ENCODE measurements around the gene HBS1L. TPM values are rescaled to one million over a fixed set of nuclear protein-coding genes. Genes with fewer than 3 reads are reported as not detected.

The HBS1L gene
- total RNA-seq, 5 donors from 2014 or later (not counting 1 experiment from before 2014, with no cell fraction given), result 51.4 to 112 (median 69.7) TPM

- Histone ChIP-seq H3K36me3 (ENCODE audit: control insufficient read depth in 2 of 2, extremely low read depth in 1 of 2, insufficient read depth in 1 of 2, low read length in 1 of 2) (peaks cover 0 to 28% of the 10 kb centered on the region in 2 donors), H3K4me3 (ENCODE audit: control insufficient read depth in 1 of 2, extremely low read depth in 1 of 2, low read length in 1 of 2) (no peak overlapping the region), H3K4me1 (ENCODE audit: control insufficient read depth in 1 of 2, extremely low read depth in 1 of 2, insufficient read depth in 2 of 2, low read length in 2 of 2) (peaks cover 0 to 5% of the 10 kb centered on the region in 2 experiments), H3K27me3 (replicated peaks in 1 of 2; ENCODE audit: control insufficient read depth in 2 of 2, extremely low read depth in 1 of 2, insufficient read depth in 2 of 2, low read length in 1 of 2) (no peaks in the 10 kb centered on the region), H3K9me3 (no peaks in the 10 kb centered on the region), H3K27ac (ENCODE audit: low read length) (no peak overlapping the region)
- H3K9me3 Mint-ChIP-seq, result no peaks in the 10 kb centered on the region
- H3K36me3 Mint-ChIP-seq, result peaks cover 52% of the 10 kb centered on the region
- ATAC-seq (replicated peaks in 1 of 4), result no peak
- 100% methylated on average over 2 of the region's 3 CpGs for WGBS (ENCODE audit: insufficient coverage)
- H3K27me3 Mint-ChIP-seq, result no peaks in the 10 kb centered on the region
- H3K4me3 Mint-ChIP-seq, result no peak overlapping the region
- CTCF ChIA-PET, result no interaction called here
- POLR2A ChIA-PET, result no interaction called here
- peak overlapping the region; percentile 63 to 82 for H3K27ac Mint-ChIP-seq
- DNase-seq, result no peak
- peaks cover 62 to 66% (median 63%) of the 10 kb centered on the region in 3 donors for H3K4me1 Mint-ChIP-seq
Observed at GRCh38 chr6:135033238-135033637, 21.4 kb downstream of the HBS1L start.

- 80% methylated on average over 1 of the region's 5 CpGs for WGBS (ENCODE audit: insufficient coverage)
- Histone ChIP-seq H3K27ac (ENCODE audit: low read length) (peak overlapping the region; percentile 70), H3K36me3 (ENCODE audit: control insufficient read depth in 2 of 2, extremely low read depth in 1 of 2, insufficient read depth in 1 of 2, low read length in 1 of 2) (peaks cover 0 to 14% of the 10 kb centered on the region in 2 donors), H3K27me3 (replicated peaks in 1 of 2; ENCODE audit: control insufficient read depth in 2 of 2, extremely low read depth in 1 of 2, insufficient read depth in 2 of 2, low read length in 1 of 2) (no peaks in the 10 kb centered on the region), H3K4me3 (ENCODE audit: control insufficient read depth in 1 of 2, extremely low read depth in 1 of 2, low read length in 1 of 2) (no peak overlapping the region), H3K9me3 (no peaks in the 10 kb centered on the region), H3K4me1 (ENCODE audit: control insufficient read depth in 1 of 2, extremely low read depth in 1 of 2, insufficient read depth in 2 of 2, low read length in 2 of 2) (peaks cover 4 to 5% of the 10 kb centered on the region in 2 experiments)
- POLR2A ChIA-PET, result interaction anchor here in 1 of 2 donors (0.6 to 0.7 kb wide), 2 partner anchors 24 to 35 kb away, joined by 3 to 5 read pairs; partner anchors contain the start of gene HBS1L
- Mint-ChIP-seq H3K9me3 (no peaks in the 10 kb centered on the region), H3K36me3 (peaks cover 50% of the 10 kb centered on the region), H3K4me1 (peaks cover 67 to 74% (median 68%) of the 10 kb centered on the region in 3 donors), H3K27ac (peak overlapping the region; percentile 79 to 93), H3K27me3 (no peaks in the 10 kb centered on the region), H3K4me3 (peak overlapping the region; percentile 21 to 64 (median 51))
- CTCF ChIA-PET, result no interaction called here
- peak in 1 of 4 experiments; percentile 45 for ATAC-seq (replicated peaks in 1 of 4)
- no peak for DNase-seq
Observed at GRCh38 chr6:135030532-135031178, 24.0 kb downstream of the HBS1L start.

GRCh38 chr6:135030056-135030473, 24.6 kb downstream of the HBS1L start:
- peak overlapping the region; percentile 21 to 64 (median 51) for H3K4me3 Mint-ChIP-seq
- POLR2A ChIA-PET, result interaction anchor here in 1 of 2 donors (0.7 kb wide), 1 partner anchor 25 kb away, joined by 5 read pairs; the partner anchor contains the start of gene HBS1L
- WGBS (ENCODE audit: insufficient coverage), result no CpG with 5 or more reads among the region's 3 CpGs
- H3K36me3 Mint-ChIP-seq, result peaks cover 53% of the 10 kb centered on the region
- H3K27ac Mint-ChIP-seq, result peak overlapping the region; percentile 79 to 93
- peaks cover 4 to 5% of the 10 kb centered on the region in 2 experiments for H3K4me1 ChIP-seq (ENCODE audit: control insufficient read depth in 1 of 2, extremely low read depth in 1 of 2, insufficient read depth in 2 of 2, low read length in 2 of 2)
- H3K27me3 ChIP-seq (replicated peaks in 1 of 2; ENCODE audit: control insufficient read depth in 2 of 2, extremely low read depth in 1 of 2, insufficient read depth in 2 of 2, low read length in 1 of 2), result no peaks in the 10 kb centered on the region
- H3K4me1 Mint-ChIP-seq, result peaks cover 73 to 77% (median 74%) of the 10 kb centered on the region in 3 donors
- DNase-seq (peak in 1 of 35 experiments; percentile 58), ATAC-seq (replicated peaks in 1 of 4) (peak; percentile 79 to 92 (median 81))
- CTCF ChIA-PET, result no interaction called here
- no peak overlapping the region for H3K4me3 ChIP-seq (ENCODE audit: control insufficient read depth in 1 of 2, extremely low read depth in 1 of 2, low read length in 1 of 2)
- no peaks in the 10 kb centered on the region for H3K9me3 Mint-ChIP-seq
- peaks cover 0 to 14% of the 10 kb centered on the region in 2 donors for H3K36me3 ChIP-seq (ENCODE audit: control insufficient read depth in 2 of 2, extremely low read depth in 1 of 2, insufficient read depth in 1 of 2, low read length in 1 of 2)
- H3K27me3 Mint-ChIP-seq, result no peaks in the 10 kb centered on the region
- no peaks in the 10 kb centered on the region for H3K9me3 ChIP-seq
- peak overlapping the region; percentile 70 for H3K27ac ChIP-seq (ENCODE audit: low read length)

- Mint-ChIP-seq H3K27ac (peak overlapping the region; percentile 79 to 84), H3K4me3 (no peak overlapping the region), H3K27me3 (no peaks in the 10 kb centered on the region), H3K36me3 (peaks cover 29% of the 10 kb centered on the region), H3K9me3 (no peaks in the 10 kb centered on the region), H3K4me1 (peaks cover 66 to 77% (median 68%) of the 10 kb centered on the region in 3 donors)
- no peaks in the 10 kb centered on the region for H3K27me3 ChIP-seq (replicated peaks in 1 of 2; ENCODE audit: control insufficient read depth in 2 of 2, extremely low read depth in 1 of 2, insufficient read depth in 2 of 2, low read length in 1 of 2)
- peaks cover 4 to 17% of the 10 kb centered on the region in 2 experiments for H3K4me1 ChIP-seq (ENCODE audit: control insufficient read depth in 1 of 2, extremely low read depth in 1 of 2, insufficient read depth in 2 of 2, low read length in 2 of 2)
- CTCF ChIA-PET, result interaction anchor here (0.5 to 0.6 kb wide), 3 partner anchors 22 to 1049 kb away, joined by 3 to 4 read pairs (median 3); no protein-coding TSS in a partner anchor
- peaks cover 0 to 5% of the 10 kb centered on the region in 2 donors for H3K36me3 ChIP-seq (ENCODE audit: control insufficient read depth in 2 of 2, extremely low read depth in 1 of 2, insufficient read depth in 1 of 2, low read length in 1 of 2)
- POLR2A ChIA-PET, result interaction anchor here (0.5 to 1.6 kb wide), 5 partner anchors 10 to 1062 kb away, joined by 3 to 4 read pairs (median 4); partner anchors contain the start of gene HBS1L (in 1 of the 2)
- ATAC-seq (replicated peaks in 1 of 4) (no peak), DNase-seq (no peak)
- no peak overlapping the region for H3K27ac ChIP-seq (ENCODE audit: low read length)
- no peak overlapping the region for H3K4me3 ChIP-seq (ENCODE audit: control insufficient read depth in 1 of 2, extremely low read depth in 1 of 2, low read length in 1 of 2)
- no peaks in the 10 kb centered on the region for H3K9me3 ChIP-seq
- 80% methylated on average over 1 of the region's 2 CpGs for WGBS (ENCODE audit: insufficient coverage)
Observed at GRCh38 chr6:135025775-135026174, 28.8 kb downstream of the HBS1L start.

- H3K27ac Mint-ChIP-seq, result peak overlapping the region; percentile 81 to 84
Observed at GRCh38 chr6:135025175-135025574, 29.4 kb downstream of the HBS1L start.

GRCh38 chr6:135022050-135022697, 32.4 kb downstream of the HBS1L start:
- Mint-ChIP-seq H3K27me3 (no peaks in the 10 kb centered on the region), H3K36me3 (peaks cover 15% of the 10 kb centered on the region), H3K4me1 (peaks cover 60 to 78% (median 66%) of the 10 kb centered on the region in 3 donors), H3K27ac (peak overlapping the region; percentile 58 to 76), H3K9me3 (no peaks in the 10 kb centered on the region), H3K4me3 (peak overlapping the region in 2 of 3 donors; percentile 7 to 48)
- Histone ChIP-seq H3K4me1 (ENCODE audit: control insufficient read depth in 1 of 2, extremely low read depth in 1 of 2, insufficient read depth in 2 of 2, low read length in 2 of 2) (peaks cover 4 to 15% of the 10 kb centered on the region in 2 experiments), H3K36me3 (ENCODE audit: control insufficient read depth in 2 of 2, extremely low read depth in 1 of 2, insufficient read depth in 1 of 2, low read length in 1 of 2) (peaks cover 0 to 4% of the 10 kb centered on the region in 2 donors), H3K9me3 (no peaks in the 10 kb centered on the region), H3K4me3 (ENCODE audit: control insufficient read depth in 1 of 2, extremely low read depth in 1 of 2, low read length in 1 of 2) (no peak overlapping the region), H3K27ac (ENCODE audit: low read length) (peak overlapping the region; percentile 42), H3K27me3 (replicated peaks in 1 of 2; ENCODE audit: control insufficient read depth in 2 of 2, extremely low read depth in 1 of 2, insufficient read depth in 2 of 2, low read length in 1 of 2) (no peaks in the 10 kb centered on the region)
- ChIA-PET CTCF (interaction anchor here in 1 of 2 donors (1.2 kb wide), 1 partner anchor 20 kb away, joined by 3 read pairs; no protein-coding TSS in a partner anchor), POLR2A (interaction anchor here (0.7 to 1.5 kb wide), 4 partner anchors 14 to 33 kb away, joined by 3 to 6 read pairs (median 4); partner anchors contain the start of gene HBS1L (in 1 of the 2))
- WGBS (ENCODE audit: insufficient coverage), result no CpG with 5 or more reads among the region's 2 CpGs
- ATAC-seq (replicated peaks in 1 of 4) (peak in 3 of 4 experiments; percentile 52 to 59 (median 56)), DNase-seq (no peak)

More at GRCh38 chr6:135025175-135025574, 29.4 kb downstream of the HBS1L start:
- Histone ChIP-seq H3K36me3 (ENCODE audit: control insufficient read depth in 2 of 2, extremely low read depth in 1 of 2, insufficient read depth in 1 of 2, low read length in 1 of 2) (peaks cover 0 to 4% of the 10 kb centered on the region in 2 donors), H3K4me3 (ENCODE audit: control insufficient read depth in 1 of 2, extremely low read depth in 1 of 2, low read length in 1 of 2) (no peak overlapping the region), H3K4me1 (ENCODE audit: control insufficient read depth in 1 of 2, extremely low read depth in 1 of 2, insufficient read depth in 2 of 2, low read length in 2 of 2) (peaks cover 4 to 17% of the 10 kb centered on the region in 2 experiments), H3K9me3 (no peaks in the 10 kb centered on the region), H3K27me3 (replicated peaks in 1 of 2; ENCODE audit: control insufficient read depth in 2 of 2, extremely low read depth in 1 of 2, insufficient read depth in 2 of 2, low read length in 1 of 2) (no peaks in the 10 kb centered on the region), H3K27ac (ENCODE audit: low read length) (no peak overlapping the region)
- DNase-seq, result no peak
- Mint-ChIP-seq H3K27me3 (no peaks in the 10 kb centered on the region), H3K4me3 (no peak overlapping the region), H3K4me1 (peaks cover 63 to 77% (median 66%) of the 10 kb centered on the region in 3 donors), H3K36me3 (peaks cover 26% of the 10 kb centered on the region), H3K9me3 (no peaks in the 10 kb centered on the region)
- ATAC-seq (replicated peaks in 1 of 4), result no peak
- ChIA-PET POLR2A (interaction anchor here (1.5 to 1.6 kb wide), 2 partner anchors 10 to 29 kb away, joined by 3 to 4 read pairs; partner anchors contain the start of gene HBS1L (in 1 of the 2)), CTCF (interaction anchor here in 1 of 2 donors (0.5 to 0.6 kb wide), 2 partner anchors 19 to 30 kb away, joined by 3 to 5 read pairs; no protein-coding TSS in a partner anchor)
- 80% methylated on average over 1 of the region's 2 CpGs for WGBS (ENCODE audit: insufficient coverage)

All from T-cell (primary cell).